GM10847 (cell line): Measurements from ENCODE around the gene ICAM5.

Experiments
- POLR2A ChIP-seq: IDR thresholded peaks from 2 replicates; pipeline ENCODE4 v1.6.1; 2011; ENCODE audit not compliant: insufficient read length; ENCODE audit errors: extremely low read depth

The ICAM5 gene

DNA sequence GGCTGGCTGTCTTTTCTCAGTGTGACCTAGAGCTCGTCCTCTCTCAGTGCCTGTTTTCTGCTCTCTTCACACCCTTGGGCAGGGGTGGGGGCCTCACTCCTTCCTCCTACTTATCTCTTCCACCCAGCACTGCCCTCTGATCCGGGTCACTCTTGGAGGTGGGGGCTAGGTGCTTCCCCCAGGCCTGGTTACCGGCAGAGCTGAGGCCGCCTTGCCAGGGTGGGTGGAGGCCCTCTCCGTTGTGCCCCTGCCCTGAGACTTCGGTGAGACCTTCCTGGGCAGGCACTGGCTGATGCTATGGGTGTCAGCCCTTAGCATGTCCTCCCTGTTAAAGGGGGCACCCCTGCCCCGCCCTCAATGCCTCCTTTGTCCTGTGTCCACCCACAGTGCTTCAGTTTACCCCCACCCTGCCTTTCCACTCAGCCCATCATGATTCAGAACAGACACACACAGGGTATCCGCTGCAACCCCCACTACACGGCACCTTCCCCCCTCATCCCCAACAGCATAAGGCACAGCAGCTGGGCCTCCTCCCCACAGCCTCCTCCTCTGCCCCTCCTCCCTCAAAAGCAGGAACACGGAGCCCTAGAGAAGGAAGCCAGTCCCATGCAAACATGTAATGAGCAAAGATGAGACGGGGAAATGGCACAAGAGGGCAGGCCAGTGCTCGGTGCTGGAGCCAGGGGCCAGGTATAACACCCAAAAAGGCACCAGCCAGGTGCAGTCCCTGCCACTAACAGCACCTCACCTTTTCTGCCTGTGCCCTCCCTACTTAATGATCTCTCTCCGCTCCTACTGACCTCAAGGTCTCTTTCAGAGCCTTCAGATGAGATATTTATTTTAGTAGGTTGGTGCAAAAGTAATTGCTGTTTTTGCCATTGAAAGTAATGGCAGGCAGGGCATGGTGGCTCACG lies 10.1 kb downstream of the ICAM5 start:
- TF ChIP-seq POLR2A: no peak

DNA sequence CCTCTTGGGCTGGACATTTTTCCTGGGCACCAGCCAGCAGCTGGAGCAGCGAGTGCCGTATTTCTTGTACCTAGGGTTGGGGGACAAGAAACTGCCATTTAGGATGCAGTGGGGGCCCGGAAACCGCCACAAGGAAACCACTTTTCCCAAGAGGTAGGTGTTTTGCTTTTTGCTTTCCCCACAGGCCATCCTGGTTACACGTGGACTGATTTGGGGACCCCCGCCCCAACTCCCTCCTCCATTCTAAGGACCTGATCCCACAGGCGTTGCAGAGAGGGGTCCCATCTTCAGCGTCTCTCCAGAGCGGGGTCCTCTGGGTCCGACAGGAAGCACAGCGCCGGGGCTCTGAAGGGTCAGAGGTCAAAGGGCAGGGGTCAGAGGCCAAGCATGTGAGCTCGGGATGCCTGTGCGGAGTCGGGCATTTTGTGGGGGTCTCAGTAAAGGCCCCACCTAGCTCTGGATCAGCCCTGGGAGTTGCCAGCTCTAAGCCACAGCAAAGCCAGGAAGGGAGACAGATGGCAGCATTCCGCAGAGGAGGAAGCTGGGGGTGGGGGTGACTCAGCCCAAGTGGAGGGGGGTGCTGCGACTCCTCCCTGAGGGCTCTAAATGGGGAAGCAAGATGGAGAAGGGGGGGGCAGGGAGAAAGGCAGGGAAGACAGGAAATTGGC lies 15.5 kb downstream of the ICAM5 start:
- TF ChIP-seq POLR2A: no peak

DNA sequence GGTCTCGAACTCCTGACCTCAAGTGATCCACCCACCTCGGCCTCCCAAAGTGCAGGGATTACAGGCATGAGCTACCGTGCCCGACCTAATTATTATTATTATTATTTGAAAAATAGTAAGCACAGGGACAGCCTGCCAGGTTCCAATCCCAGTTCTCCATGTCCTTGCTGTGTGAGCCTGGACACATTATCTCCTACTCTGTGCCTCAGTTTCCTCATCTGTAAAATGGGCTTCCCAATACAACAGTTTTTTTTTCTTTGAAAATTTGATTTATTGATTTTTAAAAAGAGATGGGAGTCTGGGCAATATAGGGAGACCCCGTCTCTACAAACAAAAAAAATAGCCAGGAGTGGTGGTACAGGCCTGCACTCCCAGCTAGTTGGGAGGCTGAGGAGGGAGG lies 16.6 kb downstream of the ICAM5 start:
- TF ChIP-seq POLR2A: no peak

DNA sequence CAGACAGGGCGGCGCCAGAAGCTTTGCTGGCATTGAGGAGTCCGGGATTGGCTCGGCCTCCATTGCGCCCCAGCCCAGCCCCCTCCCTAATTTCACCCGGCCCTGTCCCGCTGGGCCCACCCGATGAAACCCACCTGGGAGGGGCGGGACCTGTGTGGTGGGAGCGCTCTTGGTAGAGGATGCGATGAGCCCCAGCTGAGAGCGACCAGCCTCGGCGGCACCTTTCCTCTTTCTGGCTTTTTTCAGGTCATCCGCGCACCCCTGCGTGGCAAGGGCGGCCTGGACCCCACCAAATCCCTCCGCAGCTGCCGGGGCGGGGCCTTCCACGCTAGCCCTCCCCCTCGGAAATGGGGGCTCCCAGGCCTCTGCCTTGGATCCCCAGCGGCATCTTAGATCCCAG lies 19.7 kb downstream of the ICAM5 start, which contains the start of gene ZGLP1:
Gene ZGLP1 (minus strand): TSS at position 393 of the 400 bp plus-strand sequence.
- no peak for TF ChIP-seq POLR2A

DNA sequence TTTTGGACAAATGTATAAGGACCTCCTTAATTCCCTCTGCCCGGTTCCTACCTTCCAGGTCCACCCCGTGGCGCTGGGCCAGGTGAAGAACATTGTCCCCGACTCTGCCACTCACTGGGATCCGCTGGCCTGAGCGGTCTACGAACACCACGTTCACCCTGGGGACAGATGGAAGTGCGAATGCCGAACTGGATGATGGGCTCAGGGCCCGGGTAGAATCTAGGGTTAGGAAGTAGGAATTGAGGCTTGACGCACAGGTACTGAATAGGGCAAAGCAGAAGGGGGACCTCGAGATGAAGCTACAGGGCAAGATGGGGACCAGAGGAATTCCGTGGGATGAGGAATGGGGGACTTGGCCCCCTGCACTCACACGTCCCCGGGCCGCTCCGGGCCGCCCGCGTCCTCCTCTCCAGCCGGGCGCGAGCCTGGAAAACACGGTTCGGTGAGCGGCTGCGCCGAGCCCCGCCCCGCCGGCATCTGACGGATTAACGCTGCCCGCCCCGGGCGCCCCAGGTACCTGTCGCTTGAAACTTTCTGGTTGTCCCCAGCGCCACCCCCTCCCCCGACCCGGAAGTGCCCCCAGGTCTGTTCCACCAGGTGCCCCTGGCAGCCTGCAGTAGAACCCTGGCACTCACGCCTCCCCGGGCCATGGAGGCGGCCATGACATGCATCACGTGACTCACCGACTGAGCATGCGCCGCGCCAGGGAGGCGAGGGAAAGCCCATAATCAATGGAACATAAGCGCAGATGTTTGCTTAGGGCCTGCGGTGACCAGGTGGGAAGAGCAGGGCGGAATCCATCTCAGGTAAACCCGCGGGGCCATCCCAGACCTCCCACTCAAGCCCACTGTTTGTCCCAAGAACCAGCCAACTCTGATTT lies 25.8 kb downstream of the ICAM5 start, which contains the start of gene FDX2:
Gene FDX2 (minus strand): TSS at position 681 of the 880 bp plus-strand sequence. CDS start 19 bp downstream, at position 662.
- TF ChIP-seq POLR2A: peak; percentile 72

DNA sequence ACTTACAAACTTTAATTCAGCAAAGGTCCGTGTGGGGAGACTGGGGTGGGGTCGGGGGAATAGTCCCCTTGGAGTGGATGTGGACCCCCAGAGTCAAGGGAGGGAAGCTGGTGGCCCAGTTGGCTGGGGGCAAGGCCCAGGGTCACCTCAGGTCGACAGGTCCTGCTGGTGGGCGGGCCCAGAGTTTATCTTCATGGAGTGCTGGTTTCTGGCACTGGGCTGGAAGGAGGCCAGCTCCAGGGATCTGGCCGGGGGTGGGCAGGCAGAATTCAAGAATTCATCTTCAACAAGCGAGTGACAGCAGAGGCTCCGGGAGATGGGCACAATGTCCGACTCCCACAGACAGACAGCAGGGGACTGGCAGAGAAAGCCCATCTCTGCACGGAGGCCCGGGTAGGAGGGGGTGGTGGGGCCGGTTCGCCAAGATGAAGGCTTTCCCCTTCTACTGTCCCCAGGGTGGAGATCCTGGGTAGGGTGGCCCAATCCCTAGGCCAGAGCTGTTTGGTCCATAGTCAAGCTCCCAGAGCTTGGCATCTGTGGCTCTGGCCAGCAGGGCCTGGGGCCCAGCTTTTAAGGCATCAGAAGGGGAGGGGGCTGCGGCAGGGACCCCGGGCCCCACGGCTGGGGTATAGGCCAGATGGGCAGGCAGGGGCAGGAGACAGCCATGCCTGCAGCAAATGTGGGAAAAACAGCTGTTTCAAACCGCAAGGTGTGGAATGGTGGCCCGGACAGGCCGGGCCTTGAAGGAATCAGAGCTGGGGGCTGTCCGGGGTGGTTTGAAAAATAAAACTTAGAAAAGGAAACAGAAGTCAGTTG lies 26.7 kb downstream of the ICAM5 start:
- no peak for TF ChIP-seq POLR2A

DNA sequence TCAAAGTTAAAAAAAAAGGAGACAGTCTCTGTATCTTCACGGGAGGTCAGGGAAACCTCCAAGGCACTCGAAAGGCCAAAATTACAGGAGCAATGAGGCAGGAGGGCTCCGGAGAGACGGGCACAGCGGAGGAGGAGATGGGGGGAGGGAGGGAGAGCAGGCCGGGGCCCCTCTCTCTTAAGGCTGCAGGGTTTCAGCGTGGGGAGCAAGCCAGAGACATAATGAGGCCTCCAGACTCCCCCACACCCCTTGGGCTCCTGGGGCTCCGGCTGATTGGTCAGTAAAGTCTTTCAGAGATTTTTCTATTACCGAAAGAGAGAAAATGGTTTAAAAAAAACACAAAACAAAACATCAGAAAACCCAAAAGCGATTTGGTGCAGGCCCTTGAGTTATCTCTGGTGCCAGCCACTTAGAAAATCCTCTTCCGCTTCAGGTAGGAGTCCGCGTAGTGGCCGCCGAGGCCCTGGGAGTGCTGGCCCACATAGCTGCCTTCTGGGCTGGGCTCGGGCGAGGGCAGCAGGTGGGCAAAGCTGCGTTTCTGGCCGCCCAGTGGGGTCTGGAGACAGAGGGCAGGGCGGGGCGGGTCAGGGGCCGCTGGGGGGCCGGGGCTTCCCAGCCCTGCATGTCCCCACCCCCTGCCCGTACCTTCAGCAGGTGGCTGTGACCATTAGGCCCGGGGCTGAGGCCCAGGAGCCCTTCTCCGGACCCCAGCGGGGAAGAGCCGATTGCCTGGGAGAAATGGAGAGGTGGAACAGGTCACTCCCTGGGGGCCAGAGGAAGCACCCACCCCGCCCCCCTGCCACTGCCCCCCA lies 27.5 kb downstream of the ICAM5 start:
- no peak for TF ChIP-seq POLR2A

DNA sequence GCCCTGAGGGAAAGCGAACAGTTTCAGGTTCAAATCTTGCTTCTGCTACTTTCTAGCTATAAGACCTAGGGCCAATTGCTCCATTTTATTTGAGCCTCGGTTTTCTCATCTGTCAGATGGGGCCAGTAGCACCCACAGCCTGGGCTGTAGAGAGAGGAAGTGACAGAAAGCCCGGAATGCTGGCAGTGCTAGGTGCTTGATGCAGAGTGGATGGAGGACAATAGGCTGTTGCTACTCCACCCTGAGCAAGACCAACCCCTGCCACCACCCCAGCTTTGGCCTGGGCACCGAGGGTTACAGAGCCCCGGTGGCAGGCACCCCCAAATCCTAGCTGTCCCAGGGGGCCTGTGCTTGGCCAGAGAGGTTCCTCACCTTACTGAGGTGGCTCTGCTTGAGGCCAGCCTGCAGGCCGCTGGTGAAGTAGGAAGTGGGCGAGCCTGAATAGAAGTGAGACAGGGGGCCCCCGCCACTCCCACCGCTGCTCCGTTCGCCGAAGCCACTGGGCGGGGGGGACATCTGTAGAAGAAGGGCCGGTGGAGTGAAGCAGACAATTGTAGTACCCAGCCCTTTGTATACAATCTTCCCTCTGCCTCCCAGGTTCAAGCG lies 28.2 kb downstream of the ICAM5 start:
- no peak for TF ChIP-seq POLR2A

DNA sequence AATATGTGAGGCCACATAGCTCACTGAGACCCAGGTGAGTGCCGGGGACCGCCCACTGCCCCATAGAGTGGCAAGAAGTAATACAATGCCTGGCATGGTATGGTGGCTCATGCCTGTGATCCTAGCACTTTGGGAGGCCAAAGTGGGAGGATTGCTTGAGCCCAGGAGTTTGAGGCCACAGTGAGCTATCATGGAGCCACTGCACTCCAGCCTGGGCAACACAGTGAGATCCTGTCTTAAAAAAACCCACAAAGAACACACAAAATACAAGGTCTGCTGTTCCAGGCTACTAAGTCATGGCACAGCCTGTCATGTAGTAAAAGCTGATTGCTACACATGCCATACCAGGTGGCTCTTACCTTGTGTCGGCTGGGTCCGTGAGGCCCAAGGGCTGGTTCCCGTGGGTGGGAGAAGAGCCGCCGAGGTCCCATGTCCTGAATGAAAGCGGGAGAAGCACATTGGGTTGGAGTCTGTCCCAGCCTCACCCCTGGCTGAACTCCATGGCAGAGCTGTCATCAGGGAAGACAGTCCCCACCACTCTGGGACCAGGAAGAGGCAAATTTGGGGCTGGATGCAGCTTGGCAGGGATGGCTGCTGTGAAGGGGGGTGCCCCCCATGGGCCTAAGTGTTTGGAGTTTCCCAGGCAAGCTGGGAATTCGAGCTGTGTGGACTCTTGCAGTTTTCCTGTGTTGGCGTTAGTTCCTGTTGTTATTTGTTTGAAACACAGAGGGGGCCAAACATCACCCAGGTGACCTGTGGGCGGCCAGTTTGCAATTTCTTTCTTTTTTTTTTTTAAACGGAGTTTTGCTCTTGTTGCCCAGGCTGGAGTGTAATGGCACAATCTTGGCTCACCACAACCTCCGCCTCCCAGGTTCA lies 29.3 kb downstream of the ICAM5 start:
- TF ChIP-seq POLR2A: no peak

DNA sequence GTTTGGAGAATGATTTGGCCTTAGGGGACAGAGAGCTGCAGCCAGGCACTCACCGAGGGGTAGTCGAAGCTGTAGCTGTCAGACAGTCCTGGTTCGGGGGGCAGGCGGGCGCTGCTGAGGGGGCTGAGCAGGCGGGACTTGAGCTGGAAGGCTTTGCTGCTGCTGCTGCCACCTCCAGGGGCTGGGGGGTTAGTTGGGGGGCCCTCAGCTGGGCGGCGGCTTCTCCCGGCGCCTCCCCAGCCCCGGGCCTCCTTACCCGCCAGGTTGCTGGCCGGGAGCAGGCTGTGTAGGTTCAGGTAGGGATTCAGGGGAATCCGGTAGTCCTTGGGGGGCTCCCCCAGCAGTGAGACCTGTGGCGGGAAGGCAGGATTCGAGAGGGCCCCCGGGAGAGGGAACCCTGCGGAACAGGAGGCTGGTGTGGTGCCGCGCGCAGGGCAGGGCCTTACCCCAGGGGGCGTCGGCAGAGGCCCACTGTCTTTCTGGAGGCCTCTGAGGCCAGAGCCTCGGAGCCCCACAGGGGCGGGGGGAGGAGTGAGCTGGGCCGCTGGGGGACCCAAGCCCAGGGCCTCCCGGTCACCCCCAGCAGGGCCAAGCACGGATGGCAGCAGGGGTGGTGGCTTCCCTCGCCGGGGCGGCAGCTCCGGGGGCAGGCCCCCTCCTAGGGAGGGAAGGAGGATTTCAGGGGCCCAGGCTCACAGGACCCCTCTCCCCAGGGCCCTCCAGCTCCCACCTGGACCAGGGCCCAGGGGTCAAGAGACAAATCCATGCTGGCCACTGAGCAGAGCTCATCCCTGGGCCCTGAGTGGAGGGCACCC lies 31.1 kb downstream of the ICAM5 start:
- TF ChIP-seq POLR2A: no peak

DNA sequence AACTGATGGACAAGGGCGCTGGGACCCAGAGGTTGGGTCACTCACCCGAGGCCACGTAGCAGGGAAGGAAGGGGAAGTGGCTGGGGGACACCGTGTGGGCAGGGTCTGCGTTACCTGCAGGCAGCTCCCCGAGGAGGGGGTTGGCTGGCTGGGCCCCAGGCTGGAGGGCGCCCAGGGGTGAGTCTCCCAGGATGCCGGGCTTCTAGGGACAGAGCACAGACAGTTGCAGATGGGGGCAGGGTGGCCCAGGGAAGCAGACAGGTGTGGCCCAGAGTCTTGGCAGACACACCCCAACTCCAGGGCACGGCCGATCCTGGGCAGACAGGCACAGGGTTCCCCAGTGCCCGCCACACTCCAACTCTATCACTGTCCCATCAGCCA lies 31.7 kb downstream of the ICAM5 start:
- no peak for TF ChIP-seq POLR2A
